Kidney epithelial cell (primary cell): ENCODE measurements around the gene HPCAL1. TPM values are rescaled to one million over a fixed set of nuclear protein-coding genes. Genes with fewer than 3 reads are reported as not detected.

Experiments
- DNase-seq: peaks from one replicate; pipeline ENCODE4 v3.0.0-alpha.2; 2010; ENCODE audit warnings: low read depth
- H3K27me3 ChIP-seq: 2 replicates; pipeline ENCODE4 v1.6.0; 2011; ENCODE audit warnings: low read length; ENCODE audit not compliant: control insufficient read depth, insufficient read depth
- H3K36me3 ChIP-seq: 2 replicates; pipeline ENCODE4 v1.5.1; 2011; ENCODE audit warnings: low read length; ENCODE audit not compliant: control insufficient read depth, insufficient read depth
- H3K4me3 ChIP-seq: 2 replicates; pipeline ENCODE4 v1.5.1; 2011; ENCODE audit warnings: low read depth, mild to moderate bottlenecking, control low read depth, low read length
- total RNA-seq: library from RNA; depleted of rRNA; stranded (reverse); fragments of >200 nt; gene quantifications from 2 replicates; pipeline ENCODE4 v1.2.3, GENCODE V29; 2015
- TF ChIP-seq, protein P1 (sequence below): IDR thresholded peaks from 2 replicates; pipeline ENCODE4 v1.5.1; 2011; ENCODE audit warnings: mild to moderate bottlenecking, moderate library complexity, low read length, control low read depth, inconsistent platforms; ENCODE audit not compliant: insufficient read depth, poor library complexity, severe bottlenecking

Gene HPCAL1
- total RNA-seq, 1 donor from 2014 or later = 33.7 TPM

DNA sequence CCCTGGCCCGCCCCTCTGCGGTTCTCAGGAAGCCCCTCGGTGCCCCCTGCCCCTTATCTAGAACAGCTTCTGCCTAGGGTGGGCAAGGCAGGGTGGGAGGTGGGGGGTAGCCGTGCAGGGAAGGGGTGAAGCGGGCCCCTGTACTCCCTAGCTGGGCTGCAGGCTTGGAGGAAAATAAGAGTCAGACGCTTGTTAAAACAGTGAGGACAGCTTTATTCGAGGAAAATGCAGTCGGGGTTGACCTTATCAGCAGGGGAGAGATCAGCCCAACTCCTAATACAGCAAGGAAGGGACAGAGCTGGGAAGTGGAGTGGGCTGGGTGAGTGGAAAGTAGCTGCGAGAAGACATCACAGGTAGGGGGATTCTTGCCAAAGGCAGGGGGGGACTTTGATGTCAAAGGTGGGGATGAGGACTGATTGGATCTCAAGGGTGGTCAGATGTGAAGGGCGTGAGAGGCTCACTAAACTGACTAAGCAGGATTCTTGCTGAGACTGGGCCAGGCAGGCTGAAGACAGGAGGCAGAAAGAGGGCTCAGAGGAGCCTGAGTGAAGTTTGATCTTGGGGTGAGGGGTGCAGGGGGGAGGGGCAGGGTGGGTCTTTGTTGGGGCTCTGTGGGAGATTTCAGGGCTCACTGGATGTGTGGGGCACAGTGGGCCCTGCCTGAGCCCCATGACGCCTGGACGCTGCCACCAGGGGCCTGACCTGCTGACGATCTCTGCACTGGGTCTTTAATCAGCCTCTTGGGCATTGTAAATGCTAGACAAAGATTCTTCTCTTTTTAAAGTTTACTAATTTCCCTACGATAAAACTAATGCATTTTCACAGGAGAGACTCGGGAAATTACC, 29.9 kb downstream of the HPCAL1 start:
- H3K36me3 ChIP-seq = no peaks in the 10 kb centered on the region
- H3K4me3 ChIP-seq = no peak overlapping the region
- DNase-seq = no peak
- TF ChIP-seq, protein P1, sequence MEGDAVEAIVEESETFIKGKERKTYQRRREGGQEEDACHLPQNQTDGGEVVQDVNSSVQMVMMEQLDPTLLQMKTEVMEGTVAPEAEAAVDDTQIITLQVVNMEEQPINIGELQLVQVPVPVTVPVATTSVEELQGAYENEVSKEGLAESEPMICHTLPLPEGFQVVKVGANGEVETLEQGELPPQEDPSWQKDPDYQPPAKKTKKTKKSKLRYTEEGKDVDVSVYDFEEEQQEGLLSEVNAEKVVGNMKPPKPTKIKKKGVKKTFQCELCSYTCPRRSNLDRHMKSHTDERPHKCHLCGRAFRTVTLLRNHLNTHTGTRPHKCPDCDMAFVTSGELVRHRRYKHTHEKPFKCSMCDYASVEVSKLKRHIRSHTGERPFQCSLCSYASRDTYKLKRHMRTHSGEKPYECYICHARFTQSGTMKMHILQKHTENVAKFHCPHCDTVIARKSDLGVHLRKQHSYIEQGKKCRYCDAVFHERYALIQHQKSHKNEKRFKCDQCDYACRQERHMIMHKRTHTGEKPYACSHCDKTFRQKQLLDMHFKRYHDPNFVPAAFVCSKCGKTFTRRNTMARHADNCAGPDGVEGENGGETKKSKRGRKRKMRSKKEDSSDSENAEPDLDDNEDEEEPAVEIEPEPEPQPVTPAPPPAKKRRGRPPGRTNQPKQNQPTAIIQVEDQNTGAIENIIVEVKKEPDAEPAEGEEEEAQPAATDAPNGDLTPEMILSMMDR = no peak
- H3K27me3 ChIP-seq = no peaks in the 10 kb centered on the region

DNA sequence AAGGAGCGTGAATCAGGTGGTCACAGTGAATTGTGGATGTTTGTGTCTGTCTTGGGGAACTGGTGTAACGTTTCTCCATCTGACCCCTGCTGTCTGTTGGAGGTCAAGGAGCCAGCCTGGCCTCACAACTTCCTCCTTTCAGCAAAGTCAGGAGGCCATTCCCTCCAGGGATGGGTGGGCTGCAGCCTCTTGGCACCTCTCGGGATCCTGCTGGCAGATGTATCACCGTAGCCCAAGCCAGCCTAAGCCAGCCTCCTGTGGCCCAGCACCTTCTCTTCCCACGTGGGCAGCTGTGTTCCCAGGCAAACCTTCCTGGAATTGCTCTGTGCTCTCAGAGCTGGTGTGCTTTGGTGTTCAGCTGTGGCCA, 30.5 kb downstream of the HPCAL1 start:
- Histone ChIP-seq H3K4me3 (no peak overlapping the region), H3K36me3 (no peaks in the 10 kb centered on the region), H3K27me3 (no peaks in the 10 kb centered on the region)
- TF ChIP-seq, protein P1 = no peak
- DNase-seq = no peak

DNA sequence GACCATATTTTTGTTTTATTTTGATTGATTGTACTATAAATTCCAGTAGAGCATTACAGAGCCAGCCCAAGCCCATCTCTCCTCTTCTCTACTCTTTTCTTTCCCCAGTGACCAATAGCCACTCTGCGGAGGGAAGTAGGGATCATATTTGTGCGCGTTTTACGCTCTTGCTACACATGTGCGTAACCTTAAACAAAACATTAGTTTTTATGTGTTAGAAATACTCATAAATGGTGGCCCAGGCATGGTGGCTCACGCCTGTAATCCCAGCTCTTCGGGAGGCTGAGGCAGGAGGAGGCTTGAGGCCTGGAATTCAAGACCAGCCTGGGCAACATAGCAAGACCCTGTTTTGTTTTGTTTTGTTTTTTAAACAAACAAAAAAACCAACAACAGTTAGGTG, 31.3 kb downstream of the HPCAL1 start:
- Histone ChIP-seq H3K27me3 (no peaks in the 10 kb centered on the region), H3K36me3 (no peaks in the 10 kb centered on the region), H3K4me3 (no peak overlapping the region)
- TF ChIP-seq, protein P1 = no peak
- DNase-seq = no peak

DNA sequence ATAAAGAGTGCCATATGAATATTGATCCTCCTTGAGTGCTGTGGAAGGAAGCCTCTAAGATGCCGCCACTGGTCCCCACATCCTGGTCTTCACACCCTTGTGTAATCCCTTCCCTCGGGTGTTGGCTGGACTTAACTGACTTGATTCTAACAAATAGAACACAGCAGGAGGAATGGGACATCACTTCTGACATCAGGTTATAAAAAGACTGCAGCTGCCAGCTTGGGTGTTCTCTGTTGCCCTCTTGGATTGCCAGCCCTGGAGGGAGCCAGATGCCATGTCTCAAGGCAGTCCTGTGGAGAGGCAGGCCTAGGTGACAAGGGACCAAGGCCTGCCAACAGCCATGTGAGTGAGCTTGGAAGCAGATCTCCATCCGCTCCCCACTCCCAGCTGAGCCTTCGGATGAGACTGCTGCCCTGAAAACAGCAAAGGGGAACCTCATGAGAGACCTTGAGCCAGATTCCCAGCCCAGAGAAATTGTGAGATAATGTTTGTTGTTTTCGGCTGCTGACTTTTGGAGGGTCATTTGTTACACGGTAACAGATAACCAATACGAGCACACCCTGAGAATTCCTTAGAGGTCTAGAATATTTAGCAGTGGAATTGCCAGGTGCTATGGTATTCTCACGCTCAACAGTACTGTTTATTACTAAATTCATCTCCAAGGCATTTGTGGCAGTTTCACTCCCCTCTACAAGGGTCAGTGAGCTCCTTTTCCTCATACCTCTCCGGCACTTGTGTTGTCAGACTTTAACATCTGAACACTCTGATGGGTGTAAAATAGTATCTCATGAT, 32.5 kb downstream of the HPCAL1 start:
- no peak for DNase-seq
- Histone ChIP-seq H3K36me3 (no peaks in the 10 kb centered on the region), H3K27me3 (no peaks in the 10 kb centered on the region), H3K4me3 (no peak overlapping the region)
- TF ChIP-seq, protein P1 = no peak

DNA sequence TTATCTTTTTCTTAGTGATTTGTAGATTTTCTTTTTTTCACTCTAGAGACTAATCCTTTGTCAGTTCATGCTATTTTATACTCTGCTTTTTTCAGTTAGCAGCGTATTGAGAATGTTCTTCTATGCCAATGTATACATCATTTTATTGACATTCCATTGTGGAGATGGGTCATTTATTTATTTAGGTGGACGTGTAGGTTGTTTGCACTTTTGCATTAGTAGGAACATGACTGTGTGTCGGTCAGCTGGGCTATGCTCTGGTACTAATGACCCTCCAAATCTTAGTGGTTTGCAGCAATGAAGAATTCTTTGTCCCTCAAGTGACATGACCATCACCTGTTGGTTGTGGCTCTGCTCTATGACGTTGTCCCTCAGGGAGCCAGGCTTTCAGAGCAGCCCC, 33.6 kb downstream of the HPCAL1 start:
- no peaks in the 10 kb centered on the region for H3K27me3 ChIP-seq
- TF ChIP-seq, protein P1 = no peak
- no peak overlapping the region for H3K4me3 ChIP-seq
- DNase-seq = no peak
- no peaks in the 10 kb centered on the region for H3K36me3 ChIP-seq
